ENCODE measurements around the gene MRPL18. TPM values are rescaled to one million over a fixed set of nuclear protein-coding genes. Genes with fewer than 3 reads are reported as not detected.

Gene MRPL18
- total RNA-seq, 2 donors from 2014 or later = 34.8 to 46.2 TPM

GRCh38 chr6:159831373-159831679 lies 41.1 kb downstream of the MRPL18 start:
- no peak for DNase-seq (ENCODE audit: low spot score)
- Histone ChIP-seq H3K27ac (no peak overlapping the region), H3K36me3 (no peaks in the 10 kb centered on the region), H3K4me1 (ENCODE audit: control insufficient read depth in 1 of 2, low read depth in 2 of 2) (peaks cover 10 to 18% of the 10 kb centered on the region in 2 donors), H3K4me3 (no peak overlapping the region), H3K9me3 (no peaks in the 10 kb centered on the region), H3K27me3 (replicated peaks; ENCODE audit: insufficient read depth) (no peaks in the 10 kb centered on the region)
- no peak for TF ChIP-seq CTCF (IDR thresholded peaks at IDR 0.05)
- ATAC-seq (ENCODE audit: insufficient number of reproducible peaks, low FRiP score, low read depth) = no peak

GRCh38 chr6:159832946-159833345 lies 42.7 kb downstream of the MRPL18 start:
- DNase-seq (ENCODE audit: low spot score) (no peak), ATAC-seq (ENCODE audit: insufficient number of reproducible peaks, low FRiP score, low read depth) (no peak)
- Histone ChIP-seq H3K27me3 (replicated peaks; ENCODE audit: insufficient read depth) (no peaks in the 10 kb centered on the region), H3K4me3 (no peak overlapping the region), H3K4me1 (ENCODE audit: control insufficient read depth in 1 of 2, low read depth in 2 of 2) (peaks cover 10 to 24% of the 10 kb centered on the region in 2 donors), H3K27ac (no peak overlapping the region), H3K36me3 (no peaks in the 10 kb centered on the region), H3K9me3 (no peaks in the 10 kb centered on the region)
- no peak for TF ChIP-seq CTCF (IDR thresholded peaks at IDR 0.05)

GRCh38 chr6:159833556-159833955 lies 43.3 kb downstream of the MRPL18 start:
- H3K4me1 ChIP-seq (ENCODE audit: control insufficient read depth in 1 of 2, low read depth in 2 of 2) = peaks cover 10 to 24% of the 10 kb centered on the region in 2 donors
- no peak overlapping the region for H3K27ac ChIP-seq
- no peaks in the 10 kb centered on the region for H3K36me3 ChIP-seq
- no peaks in the 10 kb centered on the region for H3K9me3 ChIP-seq
- TF ChIP-seq CTCF (IDR thresholded peaks at IDR 0.05) = no peak
- H3K4me3 ChIP-seq = no peak overlapping the region
- DNase-seq (ENCODE audit: low spot score) (no peak), ATAC-seq (ENCODE audit: insufficient number of reproducible peaks, low FRiP score, low read depth) (no peak)
- H3K27me3 ChIP-seq (replicated peaks; ENCODE audit: insufficient read depth) = no peaks in the 10 kb centered on the region

- no peak overlapping the region for H3K27ac ChIP-seq
- DNase-seq (ENCODE audit: low spot score) (no peak), ATAC-seq (ENCODE audit: insufficient number of reproducible peaks, low FRiP score, low read depth) (no peak)
- peaks cover 10 to 24% of the 10 kb centered on the region in 2 donors for H3K4me1 ChIP-seq (ENCODE audit: control insufficient read depth in 1 of 2, low read depth in 2 of 2)
- H3K36me3 ChIP-seq = no peaks in the 10 kb centered on the region
- no peak for TF ChIP-seq CTCF (IDR thresholded peaks at IDR 0.05)
- H3K9me3 ChIP-seq = no peaks in the 10 kb centered on the region
- no peak overlapping the region for H3K4me3 ChIP-seq
- H3K27me3 ChIP-seq (replicated peaks; ENCODE audit: insufficient read depth) = no peaks in the 10 kb centered on the region
Observed at GRCh38 chr6:159833997-159834603, 43.8 kb downstream of the MRPL18 start.

GRCh38 chr6:159836718-159837490 lies 46.6 kb downstream of the MRPL18 start:
- no peaks in the 10 kb centered on the region for H3K9me3 ChIP-seq
- ATAC-seq (ENCODE audit: insufficient number of reproducible peaks, low FRiP score, low read depth) (no peak), DNase-seq (ENCODE audit: low spot score) (no peak)
- no peak for TF ChIP-seq CTCF (IDR thresholded peaks at IDR 0.05)
- no peaks in the 10 kb centered on the region for H3K36me3 ChIP-seq
- H3K4me3 ChIP-seq = peak overlapping the region; percentile 65
- H3K4me1 ChIP-seq (ENCODE audit: control insufficient read depth in 1 of 2, low read depth in 2 of 2) = peaks cover 10 to 24% of the 10 kb centered on the region in 2 donors
- H3K27me3 ChIP-seq (replicated peaks; ENCODE audit: insufficient read depth) = no peaks in the 10 kb centered on the region
- H3K27ac ChIP-seq = peak overlapping the region; percentile 70 to 85

Measured in thoracic aorta (tissue), 2 donors.